Measurements from ENCODE around the gene SPIN2A. TPM values are rescaled to one million over a fixed set of nuclear protein-coding genes. Genes with fewer than 3 reads are reported as not detected.
"Not testable (repeated sequence)": the region's sequence is repeated elsewhere in the genome, so short reads cannot be mapped to it uniquely, and the experiment has no call there.

Gene SPIN2A
- total RNA-seq, 1 donor from 2014 or later: 2.5 TPM

- peaks cover 6% of the 10 kb centered on the region for H3K4me1 Mint-ChIP-seq (ENCODE audit: unreplicated experiment)
- H3K36me3 Mint-ChIP-seq (ENCODE audit: unreplicated experiment): peaks cover 3% of the 10 kb centered on the region
- DNase-seq (ENCODE audit: extremely low spot score, unreplicated experiment): no peak
- no peaks in the 10 kb centered on the region for H3K27me3 Mint-ChIP-seq (ENCODE audit: unreplicated experiment)
- no peak overlapping the region for H3K27ac Mint-ChIP-seq (ENCODE audit: unreplicated experiment)
- H3K4me3 Mint-ChIP-seq (ENCODE audit: unreplicated experiment): no peak overlapping the region
- TF ChIP-seq CTCF (IDR thresholded peaks at IDR 0.05): no peak
- peaks cover 14% of the 10 kb centered on the region for H3K9me3 Mint-ChIP-seq (ENCODE audit: unreplicated experiment)
Measured at GRCh38 chrX:57155171-57155570, 18.0 kb upstream of the SPIN2A start.

- not testable (repeated sequence) for H3K27me3 Mint-ChIP-seq (ENCODE audit: unreplicated experiment); H3K27ac Mint-ChIP-seq (ENCODE audit: unreplicated experiment); H3K36me3 Mint-ChIP-seq (ENCODE audit: unreplicated experiment); H3K4me1 Mint-ChIP-seq (ENCODE audit: unreplicated experiment); DNase-seq (ENCODE audit: extremely low spot score, unreplicated experiment); H3K4me3 Mint-ChIP-seq (ENCODE audit: unreplicated experiment)
- H3K9me3 Mint-ChIP-seq (ENCODE audit: unreplicated experiment): peaks cover 27% of the 10 kb centered on the region
Measured at GRCh38 chrX:57152222-57152621, 15.0 kb upstream of the SPIN2A start.

- Mint-ChIP-seq H3K36me3 (ENCODE audit: unreplicated experiment) (peaks cover 7% of the 10 kb centered on the region), H3K27ac (ENCODE audit: unreplicated experiment) (no peak overlapping the region), H3K27me3 (ENCODE audit: unreplicated experiment) (no peaks in the 10 kb centered on the region), H3K9me3 (ENCODE audit: unreplicated experiment) (peaks cover 27% of the 10 kb centered on the region), H3K4me1 (ENCODE audit: unreplicated experiment) (peaks cover 13% of the 10 kb centered on the region), H3K4me3 (ENCODE audit: unreplicated experiment) (no peak overlapping the region)
- TF ChIP-seq CTCF (IDR thresholded peaks at IDR 0.05): no peak
- DNase-seq (ENCODE audit: extremely low spot score, unreplicated experiment): no peak
Measured at GRCh38 chrX:57138674-57139073, 1.5 kb upstream of the SPIN2A start.

GRCh38 chrX:57137501-57137900 is 304 bp upstream of the SPIN2A start:
- Mint-ChIP-seq H3K27me3 (ENCODE audit: unreplicated experiment) (no peaks in the 10 kb centered on the region), H3K4me3 (ENCODE audit: unreplicated experiment) (peak overlapping the region; percentile 76), H3K9me3 (ENCODE audit: unreplicated experiment) (peaks cover 27% of the 10 kb centered on the region), H3K36me3 (ENCODE audit: unreplicated experiment) (peaks cover 7% of the 10 kb centered on the region), H3K4me1 (ENCODE audit: unreplicated experiment) (peaks cover 13% of the 10 kb centered on the region), H3K27ac (ENCODE audit: unreplicated experiment) (peak overlapping the region; percentile 81)
- no peak for TF ChIP-seq CTCF (IDR thresholded peaks at IDR 0.05)
- DNase-seq (ENCODE audit: extremely low spot score, unreplicated experiment): no peak

- Mint-ChIP-seq H3K4me1 (ENCODE audit: unreplicated experiment) (peaks cover 13% of the 10 kb centered on the region), H3K4me3 (ENCODE audit: unreplicated experiment) (peak overlapping the region; percentile 76), H3K9me3 (ENCODE audit: unreplicated experiment) (peaks cover 22% of the 10 kb centered on the region), H3K27ac (ENCODE audit: unreplicated experiment) (peak overlapping the region; percentile 44)
- not testable (repeated sequence) for H3K27me3 Mint-ChIP-seq (ENCODE audit: unreplicated experiment); DNase-seq (ENCODE audit: extremely low spot score, unreplicated experiment); H3K36me3 Mint-ChIP-seq (ENCODE audit: unreplicated experiment)
Measured at GRCh38 chrX:57136589-57136988, 608 bp downstream of the SPIN2A start.

GRCh38 chrX:57135287-57135686 is 1.9 kb downstream of the SPIN2A start:
- H3K4me1 Mint-ChIP-seq (ENCODE audit: unreplicated experiment): peaks cover 13% of the 10 kb centered on the region
- no peak overlapping the region for H3K27ac Mint-ChIP-seq (ENCODE audit: unreplicated experiment)
- no peak overlapping the region for H3K4me3 Mint-ChIP-seq (ENCODE audit: unreplicated experiment)
- no peak for DNase-seq (ENCODE audit: extremely low spot score, unreplicated experiment)
- H3K9me3 Mint-ChIP-seq (ENCODE audit: unreplicated experiment): peaks cover 16% of the 10 kb centered on the region
- H3K36me3 Mint-ChIP-seq (ENCODE audit: unreplicated experiment): peaks cover 7% of the 10 kb centered on the region
- no peaks in the 10 kb centered on the region for H3K27me3 Mint-ChIP-seq (ENCODE audit: unreplicated experiment)
- TF ChIP-seq CTCF (IDR thresholded peaks at IDR 0.05): no peak
